ENCODE measurements around the gene GNA15.

GNA15 gene

GRCh38 chr19:3213159-3213558 lies 77.3 kb downstream of the GNA15 start:
- no peak for DNase-seq

Measured in CD4-positive, alpha-beta T cell treated with Interleukin-4 for 1 hour (primary cell).